HG03432 (cell line): Measurements from ENCODE around the gene ALX4.
A peak's percentile ranks its signal among the peaks of the same experiment; 100 is the strongest.

Source experiments
- ATAC-seq: cut with Tn5 transposase; IDR thresholded peaks from one replicate; pipeline ENCODE4 v1.9.1; 2021; ENCODE audit warnings: mild to moderate bottlenecking, moderate library complexity; ENCODE audit not compliant: unreplicated experiment

The ALX4 gene

DNA sequence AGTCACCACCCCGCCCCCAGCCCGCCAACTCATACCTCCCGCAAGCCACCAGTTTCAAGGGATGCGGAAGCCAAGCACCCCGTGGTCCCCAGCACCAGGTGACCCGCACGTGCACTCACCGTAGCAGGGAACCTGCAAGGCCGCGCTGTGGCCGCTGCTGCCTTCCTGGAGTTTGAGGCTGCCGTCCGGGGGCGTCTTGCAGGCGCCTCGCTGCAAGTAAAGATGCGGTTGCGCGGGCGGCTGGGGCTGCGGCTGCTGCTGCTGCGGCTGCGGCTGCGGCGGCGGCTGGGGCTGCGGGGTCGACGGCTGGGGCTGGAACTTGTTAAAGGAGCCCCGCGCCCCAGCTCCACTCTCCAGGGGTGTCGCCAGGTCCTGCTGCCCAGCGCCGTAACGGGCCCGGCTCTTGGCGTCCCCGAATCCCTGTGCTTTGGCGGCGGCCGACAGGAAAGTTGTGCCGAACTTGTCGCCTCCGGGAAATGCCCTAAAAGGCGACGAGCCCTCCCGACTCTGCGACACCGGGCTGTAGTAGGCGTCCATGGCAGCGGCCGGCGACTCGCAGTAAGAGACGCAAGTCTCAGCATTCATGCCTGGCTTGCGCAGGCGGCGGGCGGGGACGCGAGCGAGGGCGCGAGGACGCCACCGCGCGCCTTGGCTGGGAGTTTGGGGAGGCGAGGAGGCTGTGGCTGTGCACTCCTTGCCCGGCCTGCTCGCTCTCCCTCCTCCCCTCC lies at the start of gene ALX4:
Gene ALX4, minus strand, starts transcription at position 662 of the 728 bp plus-strand sequence. Its CDS starts 77 bp downstream, at position 585.
- ATAC-seq = no peak

DNA sequence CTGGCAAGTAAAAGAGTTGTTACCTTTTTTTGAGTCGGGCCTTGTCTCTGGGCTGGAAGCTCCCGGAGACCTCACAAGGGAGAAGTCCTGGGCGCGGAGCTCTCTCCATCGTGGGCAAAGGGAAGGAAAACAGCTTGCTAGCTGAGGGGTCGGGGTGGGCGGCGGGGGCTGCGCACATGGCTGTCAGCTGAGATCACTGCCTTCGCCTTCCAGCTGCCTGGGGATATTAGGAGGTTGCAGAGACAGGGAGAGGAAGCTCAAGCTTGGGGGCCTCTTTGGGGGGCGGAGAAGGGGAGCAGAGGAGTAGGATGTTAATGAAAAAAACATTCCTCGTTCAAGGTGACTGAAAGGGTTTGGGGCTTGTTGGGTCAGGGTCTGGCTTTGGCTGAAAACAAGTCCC lies 49.2 kb upstream of the ALX4 start:
- ATAC-seq = no peak

DNA sequence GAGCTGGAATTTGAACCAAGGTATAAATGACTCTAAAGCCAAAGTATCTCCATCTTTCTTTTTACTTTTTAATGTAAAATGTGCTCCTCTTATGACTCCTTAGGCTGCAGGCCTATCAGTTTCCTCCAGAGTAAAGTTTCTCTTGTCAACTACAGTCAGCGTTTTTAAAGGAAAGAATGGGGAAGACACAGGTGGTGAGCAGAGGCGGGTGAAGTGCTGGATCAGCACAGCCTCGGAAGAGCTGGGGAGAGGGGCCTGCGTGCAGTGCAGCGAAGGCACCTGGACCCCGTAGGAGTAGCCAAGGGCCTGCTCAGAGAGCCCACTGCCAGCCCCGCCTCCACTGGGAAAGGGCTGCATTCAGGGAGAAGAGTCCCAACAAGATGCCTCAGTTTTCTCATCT lies 48.8 kb upstream of the ALX4 start:
- ATAC-seq = no peak

DNA sequence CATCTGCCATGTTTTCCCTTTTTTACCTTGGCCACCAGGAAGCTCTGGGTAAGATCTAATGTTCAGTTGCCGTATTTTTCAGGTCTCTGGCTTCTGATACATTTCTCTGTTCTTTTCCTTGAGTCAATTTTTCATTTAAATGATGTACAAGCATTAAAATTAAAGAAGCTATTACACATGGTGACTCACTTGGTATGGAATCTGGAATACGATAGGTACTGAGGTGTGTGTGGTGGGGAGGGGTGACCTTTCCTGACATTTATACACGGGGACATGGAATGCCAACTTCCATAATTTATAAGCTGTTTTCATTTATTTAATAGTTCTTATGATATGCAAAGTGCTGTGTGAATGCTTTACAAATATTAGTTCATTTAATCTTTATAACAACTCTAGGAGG lies 47.8 kb upstream of the ALX4 start:
- ATAC-seq = no peak

DNA sequence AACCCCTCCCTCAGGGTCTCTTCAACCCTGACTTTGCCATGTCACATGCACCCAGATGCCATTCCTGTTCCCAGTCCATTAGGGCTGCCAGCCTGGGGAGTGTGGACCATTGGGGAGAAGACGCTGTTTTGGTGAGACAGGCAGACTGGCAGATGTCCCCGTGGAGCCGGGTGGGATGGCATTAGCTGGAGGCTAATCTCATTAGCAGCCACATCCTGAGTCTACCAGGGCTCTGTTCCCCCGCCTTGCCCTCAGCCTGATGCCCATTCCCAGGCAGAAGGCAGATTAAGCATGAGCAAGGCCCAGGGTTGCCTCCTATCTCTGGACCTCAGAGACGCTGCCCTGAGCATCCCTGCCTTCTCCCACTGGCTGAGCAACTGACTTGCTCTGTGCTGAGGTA lies 46.4 kb upstream of the ALX4 start:
- no peak for ATAC-seq

DNA sequence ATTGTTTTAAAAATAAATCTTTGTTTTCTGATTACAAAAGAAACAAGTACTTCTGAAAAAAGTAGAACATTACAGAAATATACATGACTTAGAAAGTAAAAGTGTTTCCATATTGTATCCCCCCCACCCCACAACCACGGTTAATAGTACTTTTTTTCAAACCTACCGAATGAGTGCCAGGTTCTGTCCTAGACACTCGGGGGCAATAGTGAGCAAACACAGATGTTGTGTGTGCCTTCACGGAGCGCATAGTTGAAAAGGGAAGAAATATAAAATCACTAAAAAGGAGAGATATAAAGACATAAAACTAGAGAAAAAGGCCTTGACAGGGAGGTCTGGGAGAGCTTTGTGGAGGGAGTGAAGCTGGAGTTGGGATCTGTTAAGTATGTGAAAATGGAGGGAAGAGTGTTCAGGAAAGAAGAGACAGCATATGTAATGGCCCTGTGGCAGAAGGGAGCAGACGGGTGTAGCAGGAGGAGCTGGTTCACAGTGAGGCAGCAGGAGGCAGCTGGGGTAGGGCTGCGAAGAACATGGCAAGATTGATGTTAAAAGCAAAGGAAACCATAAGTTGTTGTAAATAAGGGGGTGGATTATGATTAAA lies 42.1 kb upstream of the ALX4 start:
- no peak for ATAC-seq

DNA sequence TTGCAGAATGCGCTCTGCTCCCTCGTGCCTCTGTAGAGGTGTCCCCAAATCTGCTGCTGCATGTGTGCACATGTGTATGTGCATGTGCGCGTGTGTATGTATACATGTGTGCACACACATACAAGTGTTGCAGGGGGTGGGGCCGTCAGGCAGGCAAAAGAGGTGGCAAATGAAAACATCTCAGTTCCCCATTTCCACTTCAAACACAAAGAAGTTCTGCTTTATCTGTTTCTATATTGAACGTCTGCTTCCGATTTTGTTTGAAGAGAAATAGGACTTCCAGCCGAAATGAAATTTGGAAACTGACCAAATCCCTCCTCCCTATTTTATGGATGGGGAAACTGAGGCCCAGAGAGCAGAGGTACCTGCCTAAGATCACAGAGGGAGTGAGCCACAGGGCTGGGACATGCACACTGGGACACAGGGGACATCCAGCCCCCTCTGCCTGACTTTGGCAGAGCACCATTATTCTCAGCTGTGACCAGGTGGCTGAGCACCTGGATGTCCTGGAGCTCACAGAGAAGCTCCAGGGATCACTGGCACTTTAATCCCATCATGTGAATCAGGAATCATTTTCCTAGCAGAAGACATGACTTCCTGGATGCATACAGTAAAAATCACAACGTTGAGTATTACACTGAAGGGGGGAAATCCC lies 41.2 kb upstream of the ALX4 start:
- ATAC-seq = peak; percentile 67

DNA sequence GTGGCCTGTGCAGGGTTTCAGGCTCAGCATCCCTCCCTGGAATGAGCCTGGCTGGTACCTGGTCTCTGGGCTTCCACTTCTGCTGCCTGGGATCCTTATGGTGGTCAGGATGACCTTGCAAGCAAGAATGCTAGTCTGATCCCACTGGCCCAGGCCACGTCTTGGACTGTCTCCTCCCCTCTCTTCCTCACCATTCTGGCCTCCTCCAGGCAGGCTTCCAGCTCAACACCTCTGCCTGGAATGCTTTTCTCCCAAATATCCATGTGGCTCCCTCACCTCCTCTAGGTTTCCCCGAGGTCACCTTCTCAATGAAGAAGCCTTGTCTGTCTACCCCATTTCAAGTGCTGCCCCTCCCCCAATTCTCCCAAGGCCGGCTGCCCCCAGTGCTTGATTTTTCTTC lies 39.4 kb upstream of the ALX4 start:
- ATAC-seq = no peak

DNA sequence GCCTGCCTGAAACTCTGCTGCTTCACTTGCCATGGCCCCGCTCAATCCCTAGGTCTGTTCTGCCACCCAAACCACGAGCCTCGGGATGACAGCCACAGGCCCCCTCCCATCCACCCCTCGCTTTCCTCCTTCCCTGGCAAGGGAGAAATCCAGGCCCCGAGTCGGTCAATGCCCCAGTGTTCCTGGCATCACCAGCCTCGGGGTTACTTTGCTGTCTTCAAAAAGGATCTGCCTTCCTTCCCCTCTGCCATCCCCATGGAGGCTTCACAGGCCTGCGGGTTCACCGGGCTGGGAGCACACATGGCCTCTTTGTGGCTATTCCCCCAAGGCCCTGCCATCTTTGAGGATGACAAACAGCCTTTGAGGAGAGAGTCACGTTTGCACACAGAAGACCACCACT lies 38.8 kb upstream of the ALX4 start:
- ATAC-seq = no peak

DNA sequence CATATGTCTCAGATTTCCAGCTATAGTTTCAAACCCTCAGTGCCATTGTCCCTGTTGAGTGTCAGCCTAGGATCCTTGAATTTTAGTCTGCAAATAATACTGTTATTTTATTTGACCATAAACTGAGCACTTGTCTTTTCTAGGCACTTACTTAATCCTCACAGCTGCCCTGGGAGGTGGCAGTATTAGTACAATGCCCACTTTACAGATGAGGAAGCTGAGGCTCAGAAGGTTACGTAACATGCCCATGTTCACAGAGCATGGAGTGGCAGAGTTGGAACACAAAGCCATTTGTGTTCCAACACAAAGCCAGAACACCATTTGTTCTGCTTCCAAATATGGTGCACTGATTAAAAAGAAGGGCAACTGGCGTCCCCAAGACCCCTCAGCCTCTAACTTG lies 38.2 kb upstream of the ALX4 start:
- no peak for ATAC-seq

DNA sequence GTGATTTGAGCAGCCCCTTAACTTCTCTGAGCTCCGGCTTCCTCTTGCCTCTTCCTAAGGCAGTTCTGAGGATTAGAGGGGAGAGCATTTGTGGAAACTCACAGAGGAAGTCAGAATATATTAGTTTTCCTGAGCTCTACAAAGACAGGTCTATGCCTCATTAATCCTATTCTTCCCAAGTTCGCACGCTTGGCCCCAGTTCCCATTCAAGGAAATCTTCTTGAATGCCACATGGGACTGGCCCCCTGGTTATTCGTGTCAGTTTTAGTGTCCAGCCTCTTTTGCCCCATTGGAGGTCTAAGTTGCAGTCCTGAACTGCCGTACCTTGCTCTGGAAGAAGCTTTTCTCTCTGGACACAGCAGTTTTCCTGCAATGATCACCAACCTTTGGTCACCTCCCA lies 37.6 kb upstream of the ALX4 start:
- ATAC-seq = no peak

DNA sequence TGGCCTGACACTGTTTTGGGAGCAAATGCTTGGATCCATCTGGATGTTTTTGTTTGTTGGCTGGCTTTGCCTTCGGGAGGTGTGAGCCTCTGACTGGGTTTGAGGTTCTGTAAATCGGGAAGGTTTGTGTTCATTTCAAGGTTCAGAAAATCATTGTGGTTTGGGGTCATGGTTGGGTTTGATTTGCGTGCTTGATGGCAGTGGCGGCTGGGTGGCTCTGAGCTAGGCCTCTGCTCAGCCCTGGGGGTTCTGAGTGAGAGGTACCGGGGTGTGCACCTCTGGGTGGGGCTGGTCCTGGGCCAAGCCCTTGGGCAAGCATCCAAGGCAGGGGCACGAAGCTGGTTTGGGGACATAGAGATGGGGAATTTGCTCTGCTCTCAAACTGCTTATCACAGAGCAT lies 37.0 kb upstream of the ALX4 start:
- no peak for ATAC-seq

DNA sequence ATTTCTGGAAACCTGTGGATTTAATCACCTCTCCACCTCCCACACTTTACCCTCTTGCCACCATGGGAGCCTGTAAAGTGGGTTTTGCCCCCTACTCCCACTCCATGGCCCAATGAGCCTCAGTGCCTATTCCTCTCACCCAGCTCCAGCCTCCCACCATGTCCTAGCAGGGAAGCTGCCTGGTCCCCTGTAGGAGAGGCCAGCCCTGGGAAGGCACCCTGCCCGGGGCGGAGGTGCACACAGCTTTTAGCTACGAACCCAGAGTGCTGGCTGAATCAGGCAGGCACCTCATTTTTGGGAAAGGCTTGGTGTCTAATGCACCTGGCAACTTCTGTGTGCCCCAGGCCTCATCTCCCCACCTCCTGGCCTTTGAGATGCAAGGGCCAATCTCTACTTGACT lies 35.8 kb upstream of the ALX4 start:
- no peak for ATAC-seq

DNA sequence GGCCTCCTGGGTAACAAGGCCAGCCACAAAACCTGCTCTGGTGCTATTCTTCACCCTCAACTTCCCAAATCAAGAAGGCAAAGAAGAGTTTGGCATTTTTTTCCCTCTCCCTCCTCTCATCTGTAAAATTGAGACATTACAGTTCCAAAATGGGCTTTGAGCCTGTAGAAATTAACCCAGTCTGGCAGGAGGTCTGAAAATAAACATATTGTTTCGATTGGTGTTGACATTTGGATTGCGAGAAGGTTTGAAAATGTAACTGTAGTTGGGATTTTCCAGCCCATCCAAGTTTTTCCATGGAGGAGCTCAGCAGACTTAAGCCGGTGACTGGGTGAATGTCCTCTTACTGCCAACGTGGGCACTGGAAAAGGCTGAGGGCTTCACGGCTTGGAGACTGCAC lies 35.0 kb upstream of the ALX4 start:
- ATAC-seq = no peak

DNA sequence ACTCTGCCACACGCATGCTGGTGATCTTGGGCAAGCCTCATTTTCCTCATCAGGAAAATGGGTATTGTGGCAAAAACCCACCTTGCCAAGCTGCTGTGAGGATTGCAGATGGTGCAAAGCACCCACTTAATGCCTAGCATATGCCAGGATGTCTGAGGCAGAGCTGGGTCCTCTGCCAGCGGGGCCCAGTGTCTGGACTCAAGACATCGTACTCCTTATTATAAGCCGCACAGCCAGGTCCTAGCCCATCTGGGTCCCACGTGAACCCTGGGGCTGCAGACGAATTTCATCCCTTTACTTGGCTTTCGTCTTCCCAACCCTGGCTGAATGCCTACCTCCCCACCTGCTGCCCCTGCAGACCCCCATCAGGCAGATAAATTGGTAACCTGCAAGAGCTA lies 34.5 kb upstream of the ALX4 start:
- no peak for ATAC-seq

DNA sequence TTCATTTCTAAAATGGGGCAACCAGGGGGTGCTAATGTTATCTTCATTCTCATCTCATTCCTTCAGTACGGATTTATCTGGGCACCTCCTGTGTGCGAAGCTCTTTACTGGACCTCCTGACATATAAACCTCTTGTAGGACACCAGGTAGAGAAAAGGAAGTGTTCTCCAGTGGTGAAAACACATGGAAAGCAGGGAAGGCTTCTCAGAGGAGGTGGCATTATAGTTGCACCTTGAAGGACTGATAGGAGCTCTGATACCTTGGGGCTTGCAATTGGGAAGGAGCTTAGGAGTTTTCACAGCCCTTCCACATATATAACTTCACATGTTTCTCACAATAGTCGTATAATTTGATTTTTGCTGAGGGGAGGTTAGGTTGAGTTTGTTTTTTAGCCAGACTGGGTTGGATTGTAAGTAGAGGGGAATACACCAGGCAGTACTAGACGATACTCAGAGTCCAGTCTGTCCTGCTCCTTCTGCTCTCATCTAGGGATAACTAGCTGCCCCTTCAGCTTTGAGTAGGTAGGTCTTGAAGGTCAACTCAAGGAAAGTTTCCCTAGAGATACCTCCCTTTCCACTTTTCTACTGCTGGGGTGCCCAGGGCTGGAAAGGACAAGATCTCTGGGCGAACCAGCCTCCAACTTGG lies 34.0 kb upstream of the ALX4 start:
- no peak for ATAC-seq

DNA sequence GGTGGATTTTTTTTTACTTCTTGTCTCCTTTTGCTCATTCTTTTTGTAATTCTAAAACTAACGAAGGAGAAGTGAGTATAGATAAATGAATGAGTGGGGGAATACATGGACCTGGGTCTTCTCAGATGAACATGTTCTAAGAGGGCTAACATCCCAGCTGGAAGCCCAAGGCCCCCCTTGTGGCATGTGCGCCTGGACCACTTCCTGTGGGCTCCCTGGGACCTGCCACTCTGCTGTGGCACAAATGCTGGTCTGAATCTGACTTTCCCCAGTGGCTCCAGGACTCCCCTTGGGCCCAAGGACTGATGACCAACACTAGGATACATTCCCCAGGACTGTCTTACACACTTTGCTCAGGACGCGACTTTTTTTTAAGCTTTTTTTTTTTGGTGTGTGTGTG lies 32.7 kb upstream of the ALX4 start:
- no peak for ATAC-seq

DNA sequence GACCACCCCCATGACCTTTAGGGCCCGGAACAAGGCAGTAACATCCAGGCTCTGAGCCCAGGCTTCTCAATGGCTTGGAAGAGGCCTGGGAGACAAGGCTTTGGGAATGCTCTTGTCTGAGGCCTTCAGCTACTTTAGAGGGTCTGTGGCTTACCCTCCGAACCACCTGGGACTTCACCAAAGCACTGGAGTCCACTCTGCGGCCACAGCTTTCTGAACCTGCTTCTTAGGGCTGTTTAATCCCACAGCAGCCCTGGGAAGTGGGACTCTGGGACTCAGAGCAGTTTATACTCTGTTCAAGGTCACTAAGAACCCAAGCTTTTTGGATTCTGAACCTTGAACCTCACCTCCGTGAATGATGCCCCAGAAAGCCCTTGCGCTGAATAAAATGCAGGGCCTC lies 30.7 kb upstream of the ALX4 start:
- ATAC-seq = no peak

DNA sequence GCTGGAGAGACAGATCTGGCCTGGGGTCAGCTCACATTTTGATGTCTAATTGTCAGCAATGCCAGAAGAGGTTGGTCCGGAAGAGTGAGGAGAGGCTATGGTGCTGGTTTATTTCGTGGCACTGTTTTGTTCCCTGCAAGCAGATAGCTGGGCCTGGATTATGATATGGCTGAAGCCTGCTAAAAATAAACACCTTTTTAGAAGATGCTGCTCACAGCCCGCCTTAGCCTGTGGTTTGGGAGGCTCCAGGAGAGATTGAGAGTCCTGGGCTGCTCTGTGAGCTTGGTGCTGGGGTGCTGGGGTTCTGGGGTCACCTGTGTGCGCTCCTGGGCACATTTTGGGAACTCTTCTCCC lies 29.6 kb upstream of the ALX4 start:
- ATAC-seq = no peak

DNA sequence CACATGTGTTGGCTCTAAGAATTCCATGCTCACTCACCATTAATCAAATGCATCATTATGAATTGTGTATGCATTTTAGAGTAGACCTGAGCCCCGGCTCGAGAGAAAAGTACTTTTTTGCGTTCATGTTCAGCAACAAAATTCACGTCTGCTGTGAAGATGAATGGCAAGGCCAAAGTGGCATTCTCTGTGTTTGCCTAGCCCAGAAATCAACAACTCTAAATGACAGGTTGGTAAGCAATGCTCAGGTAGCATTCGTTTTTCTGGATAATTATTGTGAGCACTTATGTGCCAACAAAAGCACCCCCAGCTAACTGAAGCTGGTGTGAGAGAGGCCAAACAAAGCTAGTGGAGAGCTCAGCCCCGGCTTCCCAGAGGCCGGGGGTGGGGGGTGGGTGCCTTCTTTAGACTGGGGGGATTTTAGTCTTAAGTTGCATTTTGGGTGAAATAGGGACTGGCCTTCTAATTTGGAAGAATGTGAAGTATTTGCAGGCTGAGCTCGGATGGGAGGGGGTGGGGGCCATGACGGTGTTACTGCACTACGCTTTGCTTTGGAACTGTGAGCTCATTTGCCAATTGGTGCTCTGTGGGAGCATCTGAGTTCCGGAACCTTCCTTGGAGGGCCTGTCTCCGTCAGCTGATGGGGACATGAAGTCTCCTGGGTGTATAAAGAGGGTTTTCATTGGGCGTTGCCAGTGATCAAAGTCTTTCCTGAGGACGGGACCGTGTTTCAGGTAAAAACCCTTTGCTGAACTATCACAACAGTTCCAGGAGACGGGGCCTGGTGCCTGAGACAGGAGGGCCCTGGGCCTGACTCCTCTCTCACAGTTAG lies 29.0 kb upstream of the ALX4 start:
- ATAC-seq = no peak

DNA sequence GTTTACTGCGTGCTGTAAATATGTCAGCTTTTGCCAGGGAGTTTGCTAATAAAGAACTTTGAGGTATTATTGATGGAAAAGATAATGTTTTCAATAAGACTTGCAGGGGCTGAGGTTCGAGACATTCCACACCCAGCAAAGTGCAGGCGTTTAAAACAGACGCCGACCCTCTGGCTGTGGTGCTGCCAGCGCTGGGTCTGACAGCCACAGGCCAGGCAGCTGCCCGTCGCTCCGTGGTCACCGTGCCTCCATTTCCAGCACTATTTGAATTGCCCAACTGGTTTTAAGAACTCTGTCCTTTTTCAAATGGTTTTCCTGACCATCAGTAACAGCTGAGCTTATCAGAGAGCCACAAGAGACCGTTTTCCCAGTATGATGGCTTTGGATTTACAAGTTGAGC lies 28.1 kb upstream of the ALX4 start:
- ATAC-seq = no peak
